Measurements from ENCODE around the gene CYP24A1. TPM values are rescaled to one million over a fixed set of nuclear protein-coding genes. Genes with fewer than 3 reads are reported as not detected.

The CYP24A1 gene
- total and polyA plus RNA-seq, 2 of the 13 experiments (the other 11 are each of a cell fraction or from before 2014, with no cell fraction given): 9.4 to 32.7 TPM

- TF ChIP-seq ZNF414 (CRISPR knock-in tag; IDR thresholded peaks at IDR 0.05) (peak; percentile 93; the same call in 1 of the 2 replicates), NCOA2 (CRISPR knock-in tag; IDR thresholded peaks at IDR 0.05) (peak; percentile 100), MYC (CRISPR knock-in tag; IDR thresholded peaks at IDR 0.05; ENCODE audit: borderline replicate concordance) (peak; percentile 85), PREB (CRISPR knock-in tag; IDR thresholded peaks at IDR 0.05) (no peak), MEIS1 (CRISPR knock-in tag; IDR thresholded peaks at IDR 0.05; ENCODE audit: borderline replicate concordance) (peak; percentile 64; the same call in 1 of the 2 replicates), MED8 (CRISPR knock-in tag; IDR thresholded peaks at IDR 0.05; ENCODE audit: insufficient replicate concordance) (peak; percentile 63), DMTF1 (CRISPR knock-in tag; IDR thresholded peaks at IDR 0.05) (0 out of 2 replicates have a peak, but pooled peaks have one; percentile 25), E2F5 (CRISPR knock-in tag; conservative IDR thresholded peaks at IDR 0.05) (no peak), THAP8 (CRISPR knock-in tag; IDR thresholded peaks at IDR 0.05; ENCODE audit: borderline replicate concordance) (no peak), ATF4 (CRISPR knock-in tag; IDR thresholded peaks at IDR 0.05) (peak in 1 of 2 experiments; percentile 93; a peak in 2 of 4 replicates), PRDM10 (CRISPR knock-in tag; IDR thresholded peaks at IDR 0.05; ENCODE audit: low read depth) (peak; percentile 95), ZFP36L1 (CRISPR knock-in tag; IDR thresholded peaks at IDR 0.05) (peak; percentile 73; the same call in 1 of the 2 replicates), ZNF816 (CRISPR knock-in tag; IDR thresholded peaks at IDR 0.05; ENCODE audit: borderline replicate concordance) (no peak; the same call in 1 of the 2 replicates), ARNTL (CRISPR knock-in tag; IDR thresholded peaks at IDR 0.05) (peak; percentile 90), ZNF354B (CRISPR knock-in tag; IDR thresholded peaks at IDR 0.05) (no peak), ARID2 (CRISPR knock-in tag; IDR thresholded peaks at IDR 0.05; ENCODE audit: borderline replicate concordance) (peak; percentile 74; the same call in 1 of the 2 replicates), SMARCE1 (IDR thresholded peaks at IDR 0.05; ENCODE audit: borderline replicate concordance) (peak; percentile 66; the same call in 1 of the 2 replicates)
These were observed 21.1 kb upstream of the CYP24A1 start (continued) for GRCh38 chr20:54194724-54195438.
